Fibroblast of lung (primary cell): ENCODE results near the gene CCDC187.

Experiments used
- CTCF ChIP-seq, 2 donors: IDR thresholded peaks in 1 of 2; conservative IDR thresholded peaks in 1 of 2; 1 replicate in 1 of 2; 2 replicates in 1 of 2; pipeline ENCODE4 v1.5.1; 2011 to 2012; ENCODE audit warnings: low read length in 2 of 2, control low read depth in 1 of 2, inconsistent platforms in 1 of 2, low read depth in 1 of 2, mild to moderate bottlenecking in 1 of 2
- EZH2 ChIP-seq: IDR thresholded peaks from 2 replicates; pipeline ENCODE4 v1.5.1; 2012; ENCODE audit warnings: low read length, control low read depth, mild to moderate bottlenecking; ENCODE audit errors: missing control alignments

GRCh38 chr9:136218673-136219072 is 85.2 kb downstream of the CCDC187 start:
- TF ChIP-seq CTCF (conservative IDR thresholded peaks at IDR 0.05 in 1 of 2, IDR thresholded peaks at IDR 0.05 in 1 of 2; ENCODE audit: low read depth in 1 of 2, low read length in 2 of 2) (no peak), EZH2 (no peak)
